GM12891 (cell line): ENCODE measurements around the gene STAT5B.

Source experiments
- POLR2A ChIP-seq: IDR thresholded peaks from 2 replicates; pipeline ENCODE4 v1.6.1; 2011; ENCODE audit warnings: low read depth, low read length, control low read depth
- POLR2AphosphoS5 ChIP-seq: IDR thresholded peaks from 2 replicates; pipeline ENCODE4 v1.6.1; 2011; ENCODE audit warnings: low read depth, low read length, control low read depth
- TAF1 ChIP-seq: IDR thresholded peaks from 2 replicates; pipeline ENCODE4 v1.6.1; 2011; ENCODE audit warnings: low read depth, low read length, control low read depth

DNA sequence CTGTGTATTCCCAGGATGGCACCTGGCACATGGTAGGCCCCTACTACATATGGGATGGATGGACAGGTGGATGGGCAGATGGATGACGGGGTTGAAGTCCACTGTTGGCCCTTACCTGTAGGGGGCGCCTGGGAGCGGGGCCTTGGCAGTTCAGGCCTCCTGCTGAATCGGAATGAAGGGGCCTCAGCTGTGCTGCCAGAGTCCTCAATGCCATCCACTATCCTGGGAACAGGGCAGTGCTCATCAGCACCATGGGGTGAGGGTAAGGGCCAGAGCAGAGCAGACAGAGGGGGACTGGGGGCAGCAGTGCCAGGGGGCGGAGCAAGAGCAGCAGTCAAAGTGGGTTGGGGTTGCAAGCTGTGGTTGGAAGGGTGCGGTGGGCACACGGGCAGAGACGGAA is 113.1 kb downstream of the STAT5B start:
- no peak for TF ChIP-seq POLR2A
- TF ChIP-seq POLR2AphosphoS5, result no peak
- no peak for TF ChIP-seq TAF1
